Parathyroid adenoma (tissue), 2 donors: Measurements from ENCODE around the gene DCLK2.

Source experiments
- H2AFZ ChIP-seq: fragments of 300-600 bp; sonication (generic); one replicate; pipeline ENCODE4 v1.7.0; 2017; ENCODE audit warnings: antibody characterized with exemption, mild to moderate bottlenecking
- H3K27ac ChIP-seq: fragments of 300-600 bp; sonication (generic); one replicate; pipeline ENCODE4 v1.7.0; 2017
- H3K27me3 ChIP-seq: fragments of 300-600 bp; sonication (generic); one replicate; pipeline ENCODE4 v1.7.0; 2017; ENCODE audit warnings: low read length; ENCODE audit not compliant: control insufficient read depth, insufficient read depth
- H3K36me3 ChIP-seq: fragments of 300-600 bp; sonication (generic); one replicate; pipeline ENCODE4 v1.7.0; 2017; ENCODE audit warnings: low read length; ENCODE audit not compliant: control insufficient read depth, insufficient read depth
- H3K4me1 ChIP-seq: fragments of 300-600 bp; sonication (generic); one replicate; pipeline ENCODE4 v1.7.0; 2017; ENCODE audit warnings: control low read depth
- H3K4me2 ChIP-seq: fragments of 300-600 bp; sonication (generic); one replicate; pipeline ENCODE4 v1.7.0; 2017; ENCODE audit warnings: low read length
- H3K4me3 ChIP-seq: fragments of 300-600 bp; sonication (generic); one replicate; pipeline ENCODE4 v1.7.0; 2017; ENCODE audit warnings: low read depth, low read length
- H3K79me2 ChIP-seq: fragments of 300-600 bp; sonication (generic); one replicate; pipeline ENCODE4 v1.7.0; 2017; ENCODE audit warnings: control low read depth
- H3K9ac ChIP-seq: fragments of 300-600 bp; sonication (generic); one replicate; pipeline ENCODE4 v1.7.0; 2017; ENCODE audit warnings: mild to moderate bottlenecking
- H3K9me3 ChIP-seq: fragments of 300-600 bp; sonication (generic); one replicate; pipeline ENCODE4 v1.7.0; 2017; ENCODE audit warnings: low read length; ENCODE audit not compliant: control insufficient read depth
- TF ChIP-seq, protein P1 (sequence below): fragments of 300-600 bp; sonication (generic); IDR thresholded peaks from one replicate; pipeline ENCODE4 v1.7.0; 2017; ENCODE audit warnings: antibody characterized with exemption, mild to moderate bottlenecking
- donor health status: primary hyperparathyroidism.

Gene DCLK2

GRCh38 chr4:150067859-150068258 is 10.4 kb upstream of the DCLK2 start:
- no peaks in the 10 kb centered on the region for H3K27me3 ChIP-seq
- H3K4me2 ChIP-seq, result no peak overlapping the region
- no peaks in the 10 kb centered on the region for H3K36me3 ChIP-seq
- no peak overlapping the region for H2AFZ ChIP-seq
- no peaks in the 10 kb centered on the region for H3K79me2 ChIP-seq
- TF ChIP-seq, protein P1, sequence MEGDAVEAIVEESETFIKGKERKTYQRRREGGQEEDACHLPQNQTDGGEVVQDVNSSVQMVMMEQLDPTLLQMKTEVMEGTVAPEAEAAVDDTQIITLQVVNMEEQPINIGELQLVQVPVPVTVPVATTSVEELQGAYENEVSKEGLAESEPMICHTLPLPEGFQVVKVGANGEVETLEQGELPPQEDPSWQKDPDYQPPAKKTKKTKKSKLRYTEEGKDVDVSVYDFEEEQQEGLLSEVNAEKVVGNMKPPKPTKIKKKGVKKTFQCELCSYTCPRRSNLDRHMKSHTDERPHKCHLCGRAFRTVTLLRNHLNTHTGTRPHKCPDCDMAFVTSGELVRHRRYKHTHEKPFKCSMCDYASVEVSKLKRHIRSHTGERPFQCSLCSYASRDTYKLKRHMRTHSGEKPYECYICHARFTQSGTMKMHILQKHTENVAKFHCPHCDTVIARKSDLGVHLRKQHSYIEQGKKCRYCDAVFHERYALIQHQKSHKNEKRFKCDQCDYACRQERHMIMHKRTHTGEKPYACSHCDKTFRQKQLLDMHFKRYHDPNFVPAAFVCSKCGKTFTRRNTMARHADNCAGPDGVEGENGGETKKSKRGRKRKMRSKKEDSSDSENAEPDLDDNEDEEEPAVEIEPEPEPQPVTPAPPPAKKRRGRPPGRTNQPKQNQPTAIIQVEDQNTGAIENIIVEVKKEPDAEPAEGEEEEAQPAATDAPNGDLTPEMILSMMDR, result no peak
- H3K4me3 ChIP-seq, result no peak overlapping the region
- H3K9me3 ChIP-seq, result no peaks in the 10 kb centered on the region
- no peak overlapping the region for H3K9ac ChIP-seq
- no peak overlapping the region for H3K27ac ChIP-seq
- no peaks in the 10 kb centered on the region for H3K4me1 ChIP-seq

DNA sequence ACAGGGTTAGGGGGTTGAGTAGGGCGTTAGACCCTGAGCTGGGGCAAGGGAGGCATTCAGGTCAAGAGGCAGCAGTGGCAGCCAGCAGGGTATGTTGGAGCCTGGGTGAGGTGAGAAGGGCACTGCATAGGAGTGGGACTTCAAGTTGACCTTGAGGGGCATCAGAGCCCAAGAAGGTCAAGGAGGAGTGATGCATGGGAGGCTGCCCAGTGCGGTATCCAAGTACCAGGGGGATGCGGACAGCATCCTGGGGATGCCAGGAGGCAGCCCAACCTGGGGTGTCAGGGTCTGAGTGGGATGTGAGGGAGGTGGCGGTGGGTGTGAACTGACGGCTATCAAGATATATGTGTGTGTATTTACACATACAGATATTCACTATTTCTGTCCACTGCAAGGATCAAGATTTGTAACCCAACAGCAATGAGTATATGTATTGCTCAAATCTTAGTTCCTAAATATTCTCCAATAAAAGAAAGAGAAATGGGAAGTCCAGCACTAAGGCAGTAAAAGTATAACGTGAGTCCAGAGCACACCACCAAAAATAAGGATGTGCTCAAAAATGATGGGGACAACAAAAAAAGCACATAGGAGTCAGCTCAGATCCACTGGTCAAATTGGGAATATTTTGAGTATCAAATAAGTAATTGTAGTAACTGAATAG is 9.8 kb upstream of the DCLK2 start:
- H3K27me3 ChIP-seq, result no peaks in the 10 kb centered on the region
- no peak overlapping the region for H3K9ac ChIP-seq
- no peaks in the 10 kb centered on the region for H3K9me3 ChIP-seq

DNA sequence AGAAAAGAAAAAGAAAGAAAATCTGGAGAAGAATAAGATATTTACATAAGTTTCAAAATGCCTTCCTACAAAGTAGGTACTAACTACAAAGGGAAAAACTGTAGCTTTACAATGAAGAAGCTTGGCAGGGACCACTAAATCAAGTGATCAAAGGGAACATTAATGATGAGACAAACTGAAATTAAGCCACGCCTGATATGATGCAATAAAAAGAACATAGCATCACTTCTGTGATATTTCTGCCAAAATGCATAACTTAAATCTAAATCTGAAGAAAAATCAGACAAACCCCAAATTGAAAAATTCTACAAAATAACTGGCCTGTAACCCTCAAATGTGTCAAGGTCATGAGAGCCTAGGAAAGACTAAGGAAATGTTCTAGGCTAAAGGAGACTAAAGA is 8.9 kb upstream of the DCLK2 start:
- Histone ChIP-seq H3K9ac (no peak overlapping the region), H3K4me1 (no peaks in the 10 kb centered on the region)

More for the DNA sequence above, 9.8 kb upstream of the DCLK2 start:
- H3K27ac ChIP-seq, result no peak overlapping the region
- H2AFZ ChIP-seq, result no peak overlapping the region
- no peaks in the 10 kb centered on the region for H3K79me2 ChIP-seq
- H3K4me2 ChIP-seq, result no peak overlapping the region
- no peaks in the 10 kb centered on the region for H3K4me1 ChIP-seq
- TF ChIP-seq, protein P1, result no peak
- H3K4me3 ChIP-seq, result no peak overlapping the region
- no peaks in the 10 kb centered on the region for H3K36me3 ChIP-seq

DNA sequence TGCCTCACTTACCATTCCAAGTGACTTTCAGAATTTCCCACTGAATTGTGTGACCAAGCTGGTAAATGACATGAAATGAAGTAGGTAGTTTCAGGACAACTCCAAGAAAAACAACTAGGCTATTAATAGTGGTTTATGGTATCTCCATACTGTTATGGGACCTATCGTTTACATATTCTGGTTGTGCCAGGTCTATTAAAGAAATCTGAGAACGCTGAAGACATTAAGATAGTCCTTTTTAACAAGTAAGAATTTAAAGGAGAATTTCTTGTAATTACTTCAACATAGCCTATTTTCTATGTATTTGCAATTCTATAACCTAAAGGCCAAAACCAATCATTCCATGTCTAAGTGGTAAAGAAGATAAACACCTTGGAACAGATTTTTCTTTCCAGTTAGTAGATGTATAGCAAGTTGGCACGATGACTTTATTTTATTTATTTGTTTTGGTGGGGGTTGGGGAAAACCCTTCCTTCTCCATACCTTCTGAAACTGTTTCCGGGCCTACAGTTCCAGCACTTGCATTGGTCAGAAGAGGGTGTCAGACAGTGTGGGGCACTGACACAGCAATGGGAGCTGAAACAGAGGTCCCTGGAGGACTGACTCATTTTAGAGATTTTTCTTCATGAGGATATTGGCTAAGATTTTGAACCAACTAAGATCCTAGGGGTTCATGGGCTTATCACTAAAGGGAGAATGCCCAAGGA is 7.6 kb upstream of the DCLK2 start:
- Histone ChIP-seq H3K36me3 (no peaks in the 10 kb centered on the region), H3K27ac (no peak overlapping the region), H2AFZ (no peak overlapping the region), H3K9ac (no peak overlapping the region), H3K9me3 (no peaks in the 10 kb centered on the region), H3K4me3 (no peak overlapping the region), H3K27me3 (no peaks in the 10 kb centered on the region), H3K4me1 (no peaks in the 10 kb centered on the region), H3K4me2 (no peak overlapping the region), H3K79me2 (no peaks in the 10 kb centered on the region)
- TF ChIP-seq, protein P1, result no peak

More for the DNA sequence above, 8.9 kb upstream of the DCLK2 start:
- no peak overlapping the region for H3K4me2 ChIP-seq
- no peak overlapping the region for H3K4me3 ChIP-seq
- H3K27ac ChIP-seq, result no peak overlapping the region
- no peaks in the 10 kb centered on the region for H3K9me3 ChIP-seq
- TF ChIP-seq, protein P1, result no peak
- no peaks in the 10 kb centered on the region for H3K27me3 ChIP-seq
- H3K79me2 ChIP-seq, result no peaks in the 10 kb centered on the region
- H2AFZ ChIP-seq, result no peak overlapping the region
- H3K36me3 ChIP-seq, result no peaks in the 10 kb centered on the region

DNA sequence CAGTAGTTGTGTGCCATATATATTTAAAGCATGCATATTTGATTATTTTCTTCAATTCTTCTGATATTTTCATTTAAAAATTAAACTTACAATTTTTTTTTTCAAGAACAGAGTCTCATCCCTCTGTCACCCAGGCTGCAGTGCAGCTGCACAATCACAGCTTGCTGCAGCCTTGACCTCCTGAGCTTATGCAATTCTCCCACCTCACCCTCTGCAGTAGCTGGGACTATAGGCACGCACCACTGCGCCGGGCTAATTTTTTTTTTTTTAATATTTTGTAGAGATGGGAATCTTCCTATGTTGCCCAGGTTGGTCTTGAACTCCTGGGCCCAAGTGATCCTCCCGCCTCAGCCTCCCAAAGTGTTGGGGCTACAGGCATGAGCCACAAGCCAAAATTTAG is 5.8 kb upstream of the DCLK2 start:
- no peaks in the 10 kb centered on the region for H3K36me3 ChIP-seq
- H3K9me3 ChIP-seq, result no peaks in the 10 kb centered on the region
- H3K27me3 ChIP-seq, result no peaks in the 10 kb centered on the region
- no peak overlapping the region for H2AFZ ChIP-seq
- no peak overlapping the region for H3K4me2 ChIP-seq
- TF ChIP-seq, protein P1, result no peak
- H3K4me3 ChIP-seq, result no peak overlapping the region
- H3K9ac ChIP-seq, result no peak overlapping the region
- no peaks in the 10 kb centered on the region for H3K4me1 ChIP-seq
- H3K27ac ChIP-seq, result no peak overlapping the region
- no peaks in the 10 kb centered on the region for H3K79me2 ChIP-seq
